NK-92 treated with Interleukin-12 subunit alpha and Interleukin-12 subunit beta, amount 100 ng/mL, for 24 hours (cell line): ENCODE data around the gene STARD10.

ENCODE experiments used
- DNase-seq: peaks from one replicate; lab custom pipeline; 2025; lab: John Stamatoyannopoulos, UW

Gene STARD10

GRCh38 chr11:72705442-72706365 lies 88.1 kb downstream of the STARD10 start:
- DNase-seq, result no peak

GRCh38 chr11:72704783-72705265 lies 89.0 kb downstream of the STARD10 start:
- DNase-seq, result no peak
